GF-D8 (cell line): Measurements from ENCODE around the gene RBM38.

Experiments used
- DNase-seq: peaks from one replicate; lab custom pipeline; 2025; lab: John Stamatoyannopoulos, UW

The RBM38 gene

DNA sequence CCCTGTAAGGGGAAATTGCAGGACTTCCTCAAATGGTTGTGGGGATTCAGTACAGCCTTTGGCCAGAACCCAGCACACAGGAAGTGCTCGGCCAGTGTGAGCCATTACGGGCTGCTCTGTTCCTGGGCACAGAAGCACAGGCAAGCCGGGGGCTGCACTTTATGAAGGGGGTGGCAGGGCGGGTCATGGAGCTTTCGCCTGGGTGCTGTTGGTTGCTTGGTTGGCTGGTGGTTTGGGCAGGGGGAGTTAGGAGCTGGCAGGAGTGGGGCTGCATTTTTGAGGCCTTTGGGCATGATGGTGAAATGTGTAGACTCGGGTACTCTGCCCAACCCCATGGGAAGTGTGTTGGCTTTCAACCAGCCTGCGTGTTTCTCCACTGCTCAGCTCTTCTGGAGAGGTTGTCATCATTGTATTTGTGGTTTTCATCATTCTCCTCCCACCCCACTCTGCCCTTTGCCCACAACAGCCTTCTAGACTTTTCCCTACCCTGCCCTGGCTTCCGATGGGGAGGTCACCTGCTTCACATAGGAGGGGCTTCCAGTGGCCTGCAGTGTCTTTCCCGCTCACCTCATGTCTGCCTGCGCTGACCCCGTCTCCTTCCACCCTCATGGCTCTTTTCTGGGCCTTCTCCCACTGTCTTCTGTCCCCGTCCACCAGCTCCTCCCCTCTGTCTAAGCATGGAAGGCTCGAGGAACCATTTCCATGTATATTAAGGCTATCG, 16.1 kb upstream of the RBM38 start:
- DNase-seq = peak; percentile 83

DNA sequence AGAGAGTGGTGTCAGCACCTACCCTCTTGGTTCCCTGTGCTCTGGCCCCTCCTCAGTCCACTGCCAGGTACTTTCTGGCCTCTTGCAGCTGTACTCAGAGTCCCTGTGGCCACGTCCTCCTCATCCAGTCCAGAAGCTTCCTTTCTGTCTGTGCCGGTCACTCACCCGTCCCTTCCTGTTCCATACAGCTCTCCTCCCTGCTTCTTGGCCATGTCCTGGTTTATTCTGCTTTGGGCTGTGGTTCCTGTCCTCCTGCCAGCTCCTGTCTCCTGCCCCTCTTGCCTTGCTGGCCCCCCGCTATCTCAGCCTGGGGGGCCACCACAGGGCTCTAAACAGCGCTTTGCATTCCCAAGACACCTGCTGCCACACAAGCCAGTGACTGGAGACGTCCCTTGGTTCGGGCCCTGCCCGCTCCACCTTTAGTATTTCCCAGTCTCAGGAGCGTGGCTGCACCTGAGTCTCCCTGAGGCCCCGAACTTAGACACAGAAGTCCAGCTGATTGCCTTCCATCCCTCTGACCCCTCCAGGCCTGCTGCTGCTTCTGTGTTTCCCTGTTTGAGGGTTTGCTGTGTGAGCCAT, 15.5 kb upstream of the RBM38 start:
- DNase-seq = no peak

DNA sequence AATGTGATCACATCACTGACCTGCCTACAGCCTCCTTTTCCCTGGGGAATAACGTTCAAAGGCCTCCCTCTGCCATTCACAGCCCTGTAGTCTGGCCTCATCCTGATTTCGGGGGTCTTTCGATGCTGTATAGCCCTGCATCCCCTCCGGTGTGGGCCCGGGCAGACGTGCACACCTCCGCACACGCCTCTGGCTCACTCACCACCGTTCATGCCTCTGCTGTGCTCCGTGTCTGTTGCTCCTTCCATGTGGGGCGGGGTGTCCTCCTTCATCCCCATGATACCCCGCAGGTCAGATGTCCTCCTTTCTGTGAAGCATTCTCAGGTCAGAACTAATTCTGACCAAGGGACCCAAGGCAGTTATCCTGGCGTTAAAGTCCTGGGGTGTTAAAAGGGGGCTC, 13.8 kb upstream of the RBM38 start:
- no peak for DNase-seq

DNA sequence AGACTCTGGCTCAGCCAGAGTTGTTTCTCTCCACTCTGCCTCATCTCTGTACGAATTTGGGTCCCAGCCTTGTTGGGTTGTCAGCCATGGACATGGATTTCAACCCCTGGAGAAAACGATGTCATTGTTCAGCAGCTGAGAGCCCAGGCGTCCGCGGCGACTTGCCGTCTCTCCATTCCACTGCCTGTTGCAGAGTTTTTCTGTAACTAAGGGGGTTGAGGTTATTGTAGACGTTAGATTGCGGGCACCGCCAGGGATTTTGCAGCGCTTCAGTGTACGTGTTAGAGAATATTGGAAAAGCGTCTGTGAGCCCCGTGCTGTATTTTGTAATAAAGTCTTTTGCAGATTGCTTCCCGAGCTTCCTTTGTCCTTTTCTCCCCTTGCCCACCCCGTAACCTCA, 13.1 kb upstream of the RBM38 start:
- no peak for DNase-seq

DNA sequence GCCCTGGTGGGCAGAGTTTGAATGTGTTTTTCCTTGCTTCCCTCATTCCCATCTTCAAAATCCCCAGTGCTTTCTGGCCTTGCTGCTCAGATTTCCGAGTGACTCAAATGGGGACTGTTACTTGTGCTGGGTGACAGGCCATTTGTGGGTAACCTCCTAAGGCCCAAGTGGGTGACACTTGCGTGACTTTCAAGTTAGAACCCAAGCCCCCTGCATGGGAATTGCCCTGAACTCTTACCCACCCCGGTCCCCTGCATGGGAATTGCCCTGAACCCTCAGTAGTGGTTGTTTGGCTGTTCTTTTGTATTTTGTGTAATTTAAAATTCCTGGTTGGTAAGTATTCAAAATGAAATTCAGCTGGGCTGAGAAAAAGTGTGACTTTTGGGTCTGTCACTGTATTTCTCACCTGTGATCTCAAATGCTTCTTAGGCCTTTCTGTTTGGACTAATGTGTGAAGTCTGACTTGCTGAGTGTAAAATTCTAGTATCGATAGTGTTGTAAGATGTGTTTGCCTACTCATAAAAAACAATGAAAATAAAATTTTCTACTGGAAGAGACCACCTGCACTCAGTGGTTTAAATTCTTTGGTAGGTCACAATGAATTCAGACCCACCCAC, 12.4 kb upstream of the RBM38 start:
- no peak for DNase-seq

DNA sequence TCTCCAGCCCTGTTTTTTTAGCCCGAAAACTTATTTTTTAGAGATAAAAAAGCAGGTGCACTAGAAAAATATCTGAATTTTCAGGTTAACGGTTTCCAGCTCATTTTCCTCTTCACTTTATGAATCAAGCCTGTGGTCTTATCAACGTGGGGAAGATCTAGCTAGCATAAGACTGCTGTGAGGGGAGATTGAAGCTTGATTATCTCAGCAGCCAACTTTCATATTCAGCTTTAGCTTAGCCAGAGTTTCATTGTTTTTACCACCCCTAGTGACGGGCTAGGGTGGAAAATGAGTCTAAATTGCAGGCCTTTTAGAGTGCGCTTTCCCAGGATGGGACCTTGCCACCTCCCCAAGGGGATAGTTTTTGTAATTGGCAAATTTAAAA, 11.9 kb upstream of the RBM38 start:
- DNase-seq = no peak

DNA sequence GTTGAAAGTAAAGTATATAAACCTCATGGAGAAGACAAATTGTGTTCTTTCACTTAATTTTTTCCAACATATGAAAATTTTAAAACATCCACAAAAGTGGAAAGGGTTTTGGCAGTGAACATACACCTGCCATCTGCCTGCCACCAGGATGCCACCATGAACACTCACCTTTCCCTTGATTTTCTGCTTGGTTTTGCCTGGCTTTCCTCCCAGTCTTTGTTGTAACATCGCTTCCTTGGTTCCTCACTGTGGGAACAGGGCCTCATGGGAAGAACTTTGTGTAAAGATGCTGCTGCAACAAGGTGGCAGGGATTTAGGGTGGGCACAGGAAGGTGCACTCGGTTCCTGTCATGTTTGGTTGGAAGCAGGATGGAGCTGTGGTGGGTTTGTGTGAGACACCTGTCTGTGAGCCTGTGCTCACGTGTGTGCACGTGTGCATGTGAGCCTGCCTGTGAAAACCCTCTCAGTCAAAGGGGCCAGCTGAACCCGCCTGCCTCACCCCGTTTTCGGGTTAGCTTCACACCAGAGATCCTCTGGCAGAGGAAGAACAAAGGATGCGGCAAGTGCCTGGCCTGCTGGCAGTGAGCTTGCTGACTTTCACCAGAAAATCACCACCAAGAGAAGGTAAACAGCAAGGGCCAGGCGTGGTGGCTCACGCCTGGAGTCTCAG, 11.0 kb upstream of the RBM38 start:
- DNase-seq = no peak

DNA sequence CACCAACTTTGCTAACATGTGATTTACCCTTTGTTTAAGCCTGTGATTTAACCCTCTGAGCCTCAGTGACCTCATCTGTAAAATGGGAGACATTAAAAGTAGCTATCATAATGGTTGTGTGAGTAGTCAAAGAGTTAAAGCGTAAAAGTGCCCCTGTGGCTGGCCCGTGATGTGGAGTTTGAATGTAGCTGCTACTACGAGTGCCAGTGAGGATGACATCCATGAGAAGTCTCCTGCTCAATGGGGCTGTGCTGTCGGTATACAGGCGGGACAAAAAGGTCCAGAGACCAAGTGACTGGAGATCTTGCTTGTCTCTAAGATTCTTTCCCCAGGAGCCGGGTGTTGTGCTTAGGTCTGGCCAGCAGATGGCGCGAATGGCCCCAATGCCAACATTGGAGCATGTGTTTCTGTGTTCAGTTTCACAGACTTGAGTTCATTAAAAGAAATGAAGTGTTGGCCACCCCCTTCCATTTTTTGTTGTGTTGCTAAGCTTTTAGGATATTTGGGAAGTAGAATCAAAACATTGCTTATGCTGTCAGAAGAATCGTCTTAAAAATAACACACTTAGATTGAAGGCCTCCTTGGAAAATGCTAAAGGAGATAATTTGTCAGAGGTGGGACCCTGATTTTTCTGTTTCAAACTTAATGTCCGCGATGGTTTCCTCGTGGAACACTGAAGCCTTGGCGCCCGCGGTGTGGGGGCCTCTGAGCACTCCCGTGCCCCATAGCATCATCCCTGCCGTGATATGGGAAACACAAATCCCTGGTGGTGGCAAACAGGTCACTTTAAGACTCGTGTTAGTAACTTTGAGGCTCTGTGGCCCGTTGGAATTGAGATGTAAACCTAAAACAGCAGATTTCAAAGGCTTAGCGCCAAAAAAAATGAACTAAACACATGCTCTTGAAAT, 9.3 kb upstream of the RBM38 start:
- DNase-seq = peak; percentile 48

DNA sequence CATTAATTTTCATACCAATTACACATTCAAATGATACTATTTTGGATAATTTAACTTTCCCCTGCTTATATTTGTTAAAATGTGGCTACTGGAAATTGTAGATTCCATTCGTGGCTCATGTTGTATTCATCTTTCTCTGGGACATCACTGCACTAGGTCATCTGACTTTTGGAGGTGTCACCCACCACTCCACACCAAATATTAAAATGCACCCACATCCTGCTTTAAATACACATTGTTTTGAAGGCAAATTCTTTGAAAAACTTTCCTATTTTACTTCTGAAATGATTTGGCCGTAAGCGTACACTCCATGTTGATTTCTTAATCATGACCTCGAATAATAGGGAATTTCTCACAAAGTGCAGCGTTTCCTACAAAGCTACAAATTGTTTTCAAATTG, 8.7 kb upstream of the RBM38 start:
- no peak for DNase-seq

DNA sequence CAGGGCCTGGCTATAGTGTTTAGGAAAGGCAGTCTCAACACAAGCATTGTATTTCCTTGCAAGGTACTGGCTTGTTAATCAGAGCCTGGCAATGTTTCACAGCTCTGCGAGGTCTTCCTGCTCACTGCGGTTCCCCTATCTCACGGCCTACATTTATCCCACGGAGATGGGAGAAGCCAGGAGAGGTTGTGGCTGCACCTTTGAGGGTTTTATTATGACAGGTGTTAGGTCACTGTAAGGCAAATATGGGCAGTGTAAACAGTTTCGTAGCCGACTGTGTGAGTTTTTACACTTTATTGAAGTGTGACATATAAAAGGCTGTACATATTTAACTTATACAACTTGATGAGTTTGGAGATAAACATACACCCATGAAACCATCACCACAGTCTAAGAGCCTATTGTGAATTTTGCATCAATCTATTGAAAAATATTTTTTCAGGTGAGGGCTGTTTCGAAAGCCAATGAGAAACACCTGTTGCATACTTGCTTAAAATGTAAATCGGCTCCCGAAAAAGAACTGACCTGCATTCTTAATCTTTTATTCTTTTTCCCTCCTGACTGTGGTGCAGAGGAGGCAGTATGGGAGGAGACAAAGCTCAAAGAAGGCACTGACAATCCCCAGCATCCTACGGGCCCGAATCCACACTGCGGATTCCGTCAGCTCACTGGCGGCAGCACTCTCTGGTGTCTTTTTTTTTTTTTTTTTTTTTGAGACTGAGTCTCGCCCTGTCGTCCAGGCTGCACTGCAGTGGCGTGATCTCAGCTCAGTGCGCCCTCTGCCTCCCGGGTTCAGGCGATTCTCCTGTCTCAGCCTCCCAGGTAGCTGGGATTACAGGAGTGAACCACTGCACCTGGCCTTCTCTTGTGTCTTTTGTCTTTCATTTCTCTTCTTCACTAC, 7.5 kb upstream of the RBM38 start:
- no peak for DNase-seq

DNA sequence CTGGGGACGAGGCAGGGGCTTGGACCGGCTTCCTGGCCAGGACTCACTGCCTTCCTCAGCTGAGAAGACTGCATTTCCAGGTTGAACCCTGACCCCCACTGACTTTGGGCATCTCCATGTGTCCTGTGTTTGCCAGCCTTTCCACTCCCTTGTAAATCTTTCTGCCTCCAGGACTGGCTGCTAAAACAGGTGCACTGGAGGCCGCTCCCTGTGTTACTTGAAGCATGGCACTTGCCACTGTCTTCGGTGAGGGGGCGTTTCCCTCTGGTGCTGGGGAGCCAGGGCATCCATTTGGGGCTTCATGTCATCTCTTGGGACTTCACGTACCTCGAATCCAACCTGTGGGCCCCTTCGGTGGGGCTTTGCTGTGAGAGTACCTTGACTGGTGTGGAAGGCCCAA, 6.7 kb upstream of the RBM38 start:
- DNase-seq = no peak

DNA sequence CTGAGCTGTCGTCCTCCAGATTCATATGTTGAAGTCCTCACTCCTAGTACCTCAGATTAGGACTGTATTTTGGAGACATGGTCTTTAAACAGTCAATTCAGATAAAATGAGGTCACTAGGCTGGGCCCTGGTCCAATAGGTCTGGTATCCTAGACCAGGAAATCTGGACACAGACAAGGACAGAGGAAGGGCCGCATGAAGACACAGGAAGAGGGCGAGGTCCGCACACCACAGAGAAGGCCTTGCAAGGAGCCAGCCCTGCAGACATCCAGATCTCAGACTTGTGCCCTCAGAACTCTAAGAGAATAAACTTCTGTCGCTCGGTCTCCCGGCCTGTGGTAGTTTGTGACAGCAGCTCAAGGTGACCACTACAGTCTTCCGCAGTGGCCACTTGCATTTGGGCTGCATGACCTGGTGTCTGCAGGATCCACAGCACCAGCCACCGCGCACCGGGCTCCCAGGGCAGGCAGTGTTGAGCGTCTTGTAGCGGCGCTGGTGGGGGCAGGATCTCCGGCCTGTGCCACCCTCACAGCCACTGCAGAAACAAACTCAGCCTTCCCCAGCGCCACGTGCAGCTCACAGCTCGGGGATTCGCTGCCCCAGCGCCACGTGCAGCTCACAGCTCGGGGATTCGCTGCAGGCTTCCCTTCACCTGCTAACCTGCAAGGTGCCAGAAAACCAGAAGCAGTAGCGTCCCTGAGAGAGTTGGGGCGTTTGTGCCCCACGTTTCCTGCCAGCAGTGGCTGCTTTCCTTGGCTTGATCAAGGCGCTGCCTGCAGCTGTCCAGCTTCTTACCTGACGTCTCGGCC, 6.0 kb upstream of the RBM38 start:
- no peak for DNase-seq

DNA sequence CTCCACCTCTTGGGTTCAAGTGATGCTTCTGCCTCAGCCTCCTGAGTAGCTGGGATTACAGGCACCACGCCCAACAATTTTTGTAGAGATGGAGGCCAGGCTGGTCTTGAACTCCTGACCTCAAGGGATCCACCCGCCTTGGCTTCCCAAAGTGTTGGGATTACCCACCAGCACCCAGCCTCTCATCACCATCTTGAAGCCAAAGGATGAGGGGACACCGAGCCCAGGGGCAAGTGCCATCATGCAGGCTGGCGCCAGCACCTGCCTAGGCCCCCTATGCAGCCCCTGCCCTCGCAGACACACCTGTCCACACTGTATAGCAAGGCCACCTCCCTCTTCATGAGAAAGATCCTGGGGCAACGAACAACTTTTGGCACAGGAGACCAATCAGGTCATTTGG, 5.3 kb upstream of the RBM38 start:
- DNase-seq = no peak

DNA sequence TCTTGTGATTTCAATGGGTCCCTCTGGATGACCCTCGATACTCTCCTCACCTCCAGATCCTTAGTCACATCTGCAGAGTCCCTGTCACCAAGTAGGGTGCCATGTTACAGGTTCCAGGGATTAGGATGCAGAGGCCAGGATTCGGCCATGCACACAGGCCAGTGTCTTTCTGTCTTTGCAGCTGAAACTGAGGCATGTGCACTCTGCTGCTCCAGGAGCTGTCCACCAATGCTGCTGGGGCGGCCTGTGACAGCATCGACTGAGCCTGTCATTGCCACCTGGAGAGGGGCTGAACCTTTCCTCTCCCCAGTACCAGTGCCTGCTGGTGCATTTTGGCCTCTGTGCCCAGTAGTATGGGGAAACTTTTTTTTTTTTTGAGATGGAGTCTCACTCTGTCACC, 4.4 kb upstream of the RBM38 start:
- DNase-seq = no peak

DNA sequence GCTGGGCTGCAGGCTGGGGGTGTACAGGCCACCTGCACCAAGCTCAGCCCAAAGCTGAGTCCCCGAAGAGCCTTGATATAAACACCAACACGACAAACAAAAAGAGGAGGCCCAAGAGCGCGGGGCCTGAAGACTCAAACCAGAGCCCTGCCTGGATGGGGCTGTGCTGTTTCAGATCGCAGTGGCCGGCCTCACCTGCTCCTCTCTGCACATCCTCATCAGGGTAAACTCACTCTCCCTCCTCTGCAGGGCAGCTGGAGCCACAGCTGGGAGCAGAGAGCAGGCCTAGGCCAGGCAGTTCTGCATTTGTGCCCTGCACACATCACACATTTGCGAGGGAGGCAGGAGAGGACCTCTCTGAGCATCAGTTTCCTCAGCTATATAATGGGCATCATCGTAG, 3.7 kb upstream of the RBM38 start:
- no peak for DNase-seq

DNA sequence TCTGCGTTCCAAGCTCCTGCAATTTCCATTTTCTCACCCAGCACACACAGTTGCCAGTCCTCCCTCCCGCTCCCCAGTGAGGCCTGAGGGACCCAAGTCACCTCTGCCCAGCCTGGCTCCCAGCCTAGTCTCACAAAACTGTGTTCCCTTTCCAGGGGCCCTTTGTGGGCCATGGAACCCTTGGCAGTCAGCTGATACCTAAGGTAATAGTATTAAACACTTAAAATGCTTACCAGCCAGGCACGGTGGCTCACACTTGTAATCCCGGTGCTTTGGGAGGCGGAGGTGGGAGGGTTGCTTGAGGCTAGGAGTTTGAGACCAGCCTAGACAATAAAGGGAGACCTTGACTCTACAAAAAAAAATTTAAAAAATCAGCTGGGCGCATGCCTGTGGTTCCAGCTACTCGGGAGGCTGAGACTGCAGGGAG, 3.2 kb upstream of the RBM38 start:
- DNase-seq = no peak

DNA sequence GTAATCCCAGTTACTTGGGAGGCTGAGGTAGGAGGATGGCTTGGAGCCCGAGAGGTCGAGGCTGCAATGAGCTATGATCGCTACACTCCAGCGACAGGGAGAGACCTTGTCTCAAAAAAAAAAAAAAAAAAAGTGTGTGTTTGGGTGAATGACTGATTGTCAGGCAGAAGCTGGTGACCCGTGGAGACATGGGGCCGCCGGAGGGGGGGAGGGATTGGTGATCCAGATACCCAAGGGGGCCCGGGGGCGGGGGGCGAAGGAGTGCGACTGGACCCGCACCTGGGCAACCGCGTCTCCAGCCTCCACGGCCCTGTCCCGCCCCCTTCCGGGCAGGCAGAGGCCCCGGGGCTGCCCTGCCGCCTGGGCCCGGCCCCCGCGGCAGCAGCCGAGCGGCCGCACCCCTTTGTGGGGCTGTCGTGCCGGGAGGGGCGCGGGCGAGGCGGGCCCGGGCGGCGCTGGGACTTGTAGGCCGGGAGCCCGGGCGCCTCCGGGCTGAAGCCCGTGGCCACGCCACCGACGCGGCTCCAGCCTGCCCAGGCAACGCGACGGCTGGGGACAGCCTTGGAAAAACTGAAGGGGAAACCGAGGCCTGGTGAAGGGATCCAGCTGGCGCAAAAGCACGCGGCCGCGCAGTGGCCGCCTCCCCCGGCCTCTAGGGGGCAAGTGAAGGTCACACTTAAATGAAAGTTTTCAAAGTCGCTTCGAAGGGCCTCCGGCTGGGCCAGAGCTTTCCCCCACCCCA, 2.1 kb upstream of the RBM38 start:
- DNase-seq = peak; percentile 41

DNA sequence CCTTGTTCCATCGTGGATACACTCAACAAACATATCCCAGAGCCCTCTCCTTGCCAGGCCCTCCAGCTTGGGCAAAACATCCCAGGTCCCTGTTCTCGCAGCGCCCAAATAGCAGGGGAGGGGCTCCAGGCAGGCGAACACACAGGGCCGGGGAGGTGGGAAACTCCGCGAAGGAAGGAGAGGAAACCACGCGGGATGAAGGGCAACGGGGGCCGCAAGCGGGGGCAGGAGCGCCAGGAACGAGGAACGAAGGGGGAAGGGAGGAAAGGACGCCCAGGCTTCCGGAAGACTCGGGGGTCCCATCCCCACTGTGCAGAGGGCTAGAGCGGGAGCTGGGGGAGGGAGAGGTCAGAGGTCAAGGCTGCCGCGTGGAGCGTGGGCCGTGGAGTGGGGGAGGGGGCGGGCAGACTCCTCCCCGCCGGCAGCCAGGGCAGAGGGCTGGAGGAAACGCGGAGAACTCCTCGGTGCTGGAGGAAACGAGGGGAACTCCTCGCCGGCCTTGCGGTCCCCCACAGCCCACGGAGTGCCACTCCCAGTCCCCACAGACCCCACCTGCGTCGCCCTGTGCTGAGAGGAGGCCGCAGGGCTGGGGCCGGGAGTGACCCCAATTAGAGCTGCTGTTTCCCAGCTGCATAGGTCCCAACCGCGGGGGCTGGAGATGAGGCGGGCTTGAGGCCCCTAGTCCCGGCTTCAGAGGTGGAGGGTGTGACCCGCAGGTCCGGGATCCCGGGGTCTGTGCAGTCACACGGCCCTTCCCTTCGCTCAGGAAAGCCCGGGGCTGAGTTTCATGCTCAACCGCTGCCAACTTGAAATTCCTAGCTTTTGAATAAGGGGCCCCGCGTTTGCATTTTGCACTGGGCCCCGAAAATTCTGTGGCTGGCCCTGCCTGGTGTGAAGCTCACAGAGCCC, 1.2 kb upstream of the RBM38 start:
- no peak for DNase-seq
